VCaP (cell line): ENCODE results near the gene GPR61.

Source experiments
- H3K27ac ChIP-seq: fragments of 450-650 bp; 2 replicates; pipeline ENCODE4 v1.5.1; 2017
- TF ChIP-seq, protein P1 (sequence below): fragments of 450-650 bp; conservative IDR thresholded peaks from 2 replicates; pipeline ENCODE4 v1.5.1; 2017; ENCODE audit warnings: mild to moderate bottlenecking, moderate library complexity

The GPR61 gene

DNA sequence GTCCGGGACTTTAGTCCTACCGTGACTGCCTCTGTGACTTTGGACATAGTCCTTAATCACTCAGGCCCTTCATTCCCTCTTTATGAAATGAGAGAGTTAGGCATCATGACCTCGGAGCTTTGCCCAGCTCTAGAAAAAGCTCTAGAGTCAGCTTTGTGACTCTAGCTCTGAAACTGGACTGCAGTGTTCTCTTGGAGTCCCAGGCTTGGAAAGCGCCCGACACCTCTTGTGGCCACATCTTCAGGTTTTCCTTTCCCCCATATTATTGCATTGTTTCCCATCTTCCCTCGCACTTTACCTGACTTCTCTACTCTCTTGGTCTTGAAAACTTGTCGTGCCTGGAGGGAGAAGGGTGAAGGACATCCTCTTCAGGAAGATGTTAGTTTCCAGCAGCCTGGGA lies 17.6 kb upstream of the GPR61 start:
- TF ChIP-seq, protein P1, sequence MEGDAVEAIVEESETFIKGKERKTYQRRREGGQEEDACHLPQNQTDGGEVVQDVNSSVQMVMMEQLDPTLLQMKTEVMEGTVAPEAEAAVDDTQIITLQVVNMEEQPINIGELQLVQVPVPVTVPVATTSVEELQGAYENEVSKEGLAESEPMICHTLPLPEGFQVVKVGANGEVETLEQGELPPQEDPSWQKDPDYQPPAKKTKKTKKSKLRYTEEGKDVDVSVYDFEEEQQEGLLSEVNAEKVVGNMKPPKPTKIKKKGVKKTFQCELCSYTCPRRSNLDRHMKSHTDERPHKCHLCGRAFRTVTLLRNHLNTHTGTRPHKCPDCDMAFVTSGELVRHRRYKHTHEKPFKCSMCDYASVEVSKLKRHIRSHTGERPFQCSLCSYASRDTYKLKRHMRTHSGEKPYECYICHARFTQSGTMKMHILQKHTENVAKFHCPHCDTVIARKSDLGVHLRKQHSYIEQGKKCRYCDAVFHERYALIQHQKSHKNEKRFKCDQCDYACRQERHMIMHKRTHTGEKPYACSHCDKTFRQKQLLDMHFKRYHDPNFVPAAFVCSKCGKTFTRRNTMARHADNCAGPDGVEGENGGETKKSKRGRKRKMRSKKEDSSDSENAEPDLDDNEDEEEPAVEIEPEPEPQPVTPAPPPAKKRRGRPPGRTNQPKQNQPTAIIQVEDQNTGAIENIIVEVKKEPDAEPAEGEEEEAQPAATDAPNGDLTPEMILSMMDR = no peak
- H3K27ac ChIP-seq = no peak overlapping the region

DNA sequence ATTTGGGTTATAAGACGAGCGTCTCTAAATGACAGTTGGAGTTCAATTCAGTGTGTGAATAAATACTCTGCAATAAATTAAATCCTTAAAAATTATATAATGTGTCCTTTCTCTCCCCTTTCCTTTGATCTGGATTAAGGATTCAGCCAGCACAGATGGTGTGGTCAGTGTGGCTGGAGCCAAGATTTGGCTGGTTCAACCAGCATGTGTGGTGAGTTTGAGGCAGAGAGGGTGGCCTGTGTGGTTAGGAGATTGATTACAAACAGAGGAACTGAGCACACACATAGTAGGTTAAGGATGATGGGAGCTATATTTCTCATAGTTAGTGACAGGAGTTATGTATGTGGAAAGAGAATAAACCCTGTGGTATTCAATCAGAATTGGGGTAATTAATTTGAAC lies 16.0 kb upstream of the GPR61 start:
- H3K27ac ChIP-seq = no peak overlapping the region

DNA sequence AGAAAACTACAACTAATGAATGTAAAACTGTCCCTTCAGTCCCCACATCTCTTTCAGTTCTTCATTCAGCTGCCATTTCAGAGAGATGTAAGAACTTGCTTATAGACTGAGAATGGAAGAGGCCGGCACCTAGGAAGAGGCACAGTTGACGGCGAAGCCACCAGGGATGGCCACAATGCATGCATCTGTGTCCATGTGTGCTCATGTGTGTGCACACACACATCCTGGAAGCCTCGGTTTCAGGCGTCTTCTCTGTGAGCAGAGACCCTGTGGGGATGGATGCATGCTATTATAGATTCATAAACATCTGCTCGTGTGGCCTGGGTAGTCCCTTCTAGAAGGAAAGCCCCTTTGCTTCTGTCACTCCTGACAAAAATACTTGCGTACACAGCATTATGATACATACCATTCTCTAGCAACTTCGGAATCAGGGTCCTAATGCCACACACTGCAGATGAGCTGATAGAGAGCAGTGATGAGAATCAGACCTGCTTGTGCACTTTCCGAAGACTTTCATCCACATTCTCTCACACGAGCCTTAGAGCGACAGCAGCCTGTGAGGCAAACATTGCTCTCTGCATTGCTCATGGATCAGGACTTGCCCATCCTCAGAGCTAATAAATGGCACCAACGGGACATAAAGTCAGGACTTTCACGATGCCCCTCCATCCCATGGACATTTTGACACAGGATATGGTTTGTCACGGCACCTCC lies 12.4 kb upstream of the GPR61 start:
- TF ChIP-seq, protein P1 = no peak
- no peak overlapping the region for H3K27ac ChIP-seq

More for the DNA sequence above, 16.0 kb upstream of the GPR61 start:
- TF ChIP-seq, protein P1 = no peak

DNA sequence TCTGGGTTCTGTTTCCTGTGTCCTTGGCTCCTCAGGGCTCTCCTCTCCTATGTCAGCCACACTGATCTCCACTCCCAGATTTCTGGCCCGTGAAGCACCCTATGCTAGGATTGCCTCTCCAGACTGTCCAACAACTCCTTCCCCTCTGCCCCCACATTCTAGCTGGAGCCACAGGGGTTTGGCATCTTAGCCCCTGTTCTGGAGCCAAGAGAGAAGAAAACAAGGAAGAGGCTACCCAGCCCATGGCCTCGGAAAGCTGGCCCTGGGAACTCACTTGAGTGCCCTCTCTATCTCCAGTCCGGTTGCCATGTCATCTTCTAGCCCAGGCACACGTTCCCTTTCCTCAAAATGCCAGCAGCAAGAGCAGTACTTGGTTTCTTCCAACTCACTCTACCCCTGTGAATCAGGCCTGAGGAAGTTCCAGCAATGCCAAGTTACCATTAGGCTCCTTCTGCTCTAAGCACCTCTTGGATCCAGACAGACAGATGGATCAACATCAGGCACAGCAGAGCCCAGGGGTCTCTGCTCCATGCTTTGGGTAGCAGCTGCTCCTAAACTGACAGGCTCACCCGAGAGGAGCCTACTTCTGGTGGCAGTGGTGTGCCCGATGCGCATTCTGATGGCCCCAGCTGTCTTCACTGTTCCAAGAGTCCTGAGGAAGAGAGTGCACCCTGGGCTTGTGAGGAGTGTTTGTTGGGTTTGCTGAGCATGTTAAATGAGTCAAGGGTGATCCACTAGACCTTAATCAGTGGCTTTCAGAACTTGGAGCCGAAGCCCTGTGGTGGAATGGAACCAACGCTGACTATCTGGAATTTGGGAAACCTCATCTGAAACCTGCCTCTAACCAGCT lies 11.6 kb upstream of the GPR61 start:
- H3K27ac ChIP-seq = no peak overlapping the region
- TF ChIP-seq, protein P1 = no peak

DNA sequence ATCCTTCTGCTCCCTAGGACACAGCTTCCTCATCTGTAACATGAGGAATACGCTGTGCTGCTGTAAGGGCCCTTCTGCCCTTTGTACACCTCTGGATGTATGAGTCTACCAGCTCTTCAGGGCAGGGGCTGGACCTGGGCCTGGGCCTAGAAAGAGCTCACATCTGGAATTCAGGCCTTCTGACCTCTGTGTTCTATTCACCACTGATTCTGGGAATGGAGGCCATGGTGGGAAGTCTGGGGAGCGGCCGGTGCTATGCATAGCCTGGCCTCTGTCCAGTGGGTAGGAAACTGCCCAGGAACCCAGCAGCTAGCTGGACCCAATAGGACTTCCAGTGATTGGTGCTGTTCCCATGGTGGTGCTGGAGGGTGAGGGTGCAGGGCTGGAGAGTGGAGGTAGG lies 11.0 kb upstream of the GPR61 start:
- TF ChIP-seq, protein P1 = no peak

GRCh38 chr1:109529881-109530456 lies 9.7 kb upstream of the GPR61 start:
- TF ChIP-seq, protein P1 = no peak
- H3K27ac ChIP-seq = no peak overlapping the region

More for the DNA sequence above, 11.0 kb upstream of the GPR61 start:
- no peak overlapping the region for H3K27ac ChIP-seq

DNA sequence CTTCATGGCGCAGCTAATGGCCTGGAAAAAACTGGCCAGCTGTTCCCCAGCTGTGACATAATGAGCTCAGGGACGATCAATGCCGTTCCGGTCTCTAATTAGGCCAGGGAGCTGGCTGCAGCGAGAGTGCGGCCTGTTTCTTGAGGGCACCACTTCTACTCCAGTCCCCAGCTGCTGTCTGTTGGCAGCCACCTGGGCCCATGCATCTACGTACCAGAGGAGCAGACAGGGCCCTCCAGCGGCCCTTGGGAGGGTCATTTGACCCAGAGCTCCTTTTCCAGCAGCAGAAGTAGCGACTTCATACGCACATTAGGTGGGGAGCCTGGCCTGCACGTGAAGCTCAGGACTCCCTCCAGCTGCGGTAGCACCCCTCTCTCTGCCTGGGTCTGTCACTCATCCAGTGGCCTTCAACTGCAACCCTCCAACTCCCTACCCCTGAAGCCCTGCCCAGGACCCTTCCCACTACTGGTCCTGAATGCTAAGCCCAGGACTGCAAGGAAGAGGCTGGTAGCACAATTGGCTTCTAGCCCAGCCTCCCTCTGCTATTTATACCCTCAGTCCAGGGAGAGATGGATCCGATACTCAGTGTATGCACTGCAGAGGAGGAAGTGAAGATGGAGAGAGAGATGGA lies 9.1 kb upstream of the GPR61 start:
- no peak overlapping the region for H3K27ac ChIP-seq
- TF ChIP-seq, protein P1 = no peak
